K562 (cell line): Measurements from ENCODE around the gene SYT3. TPM values are rescaled to one million over a fixed set of nuclear protein-coding genes. Genes with fewer than 3 reads are reported as not detected.

Source experiments
- ATAC-seq: fragments of 200-7000 bp; cut with Tn5 transposase; 3 replicates; pipeline ENCODE4 v1.9.1; 2020; ENCODE audit warnings: moderate library complexity
- BruUV-seq: library from RNA; stranded (reverse); fragments of 400-500 nt; replicated peaks from 2 replicates; lab custom pipeline; 2021; lab: Mats Ljungman, UMichigan
- CTCF ChIA-PET: fragments of 300-600 bp; formaldehyde crosslinking; extraction: SDS; loops from one replicate; lab custom pipeline; 2021; ENCODE audit warnings: low intra/inter-chr PET ratio; lab: Yijun Ruan, JAX
- POLR2A ChIA-PET: fragments of 300-600, 350-650 bp; sonication (Branson Sonifier 250); formaldehyde crosslinking; extraction: SDS; loops from one replicate; lab custom pipeline; 2021; ENCODE audit warnings: antibody characterized with exemption, inconsistent platforms; lab: Yijun Ruan, JAX
- DNase-seq, 4 experiments: peaks; one replicate each; pipeline versions ENCODE4 v3.0.0 to v3.0.0-alpha.2; 2011 to 2018; ENCODE audit warnings: low spot score in 3 of 4, mixed read lengths in 3 of 4; ENCODE audit errors: extremely low read depth in 1 of 4
- FAIRE-seq: peaks from 2 replicates; lab custom pipeline; 2011; peaks lifted over from hg19 to GRCh38; lab: Jason Lieb, UNC
- H2AFZ ChIP-seq: 2 replicates; pipeline ENCODE4 v1.6.0; 2011; ENCODE audit warnings: low read depth, low read length, control low read depth, inconsistent platforms
- H3K27ac ChIP-seq: fragments of 200-600 bp; 3 replicates; pipeline ENCODE4 v1.8.0; 2011; ENCODE audit warnings: low read depth, mild to moderate bottlenecking, control low read depth, inconsistent platforms, low read length, moderate library complexity, mixed read lengths; ENCODE audit errors: extremely low read depth
- H3K27me3 ChIP-seq, 2 experiments: fragments of 300-600 bp in 1 of 2; 2 replicates in 1 of 2; 3 replicates in 1 of 2; pipeline versions ENCODE4 v1.6.0 to v1.8.0; 2011; ENCODE audit warnings: inconsistent platforms in 2 of 2, low read length in 2 of 2, mild to moderate bottlenecking in 1 of 2, mixed read lengths in 1 of 2, moderate library complexity in 1 of 2; ENCODE audit not compliant: control insufficient read depth in 2 of 2, insufficient read depth in 2 of 2
- H3K36me3 ChIP-seq: fragments of 300-600 bp; 3 replicates; pipeline ENCODE4 v1.8.0; 2011; ENCODE audit warnings: mild to moderate bottlenecking, low read length, inconsistent platforms; ENCODE audit not compliant: control insufficient read depth, insufficient read depth
- H3K4me1 ChIP-seq, 2 experiments: fragments of 200-600 bp in 1 of 2; replicated peaks in 1 of 2; 2 replicates in 1 of 2; 3 replicates in 1 of 2; pipeline versions ENCODE4 v1.5.1 to v1.8.0; 2011; ENCODE audit warnings: inconsistent platforms in 2 of 2, low read length in 2 of 2, mild to moderate bottlenecking in 1 of 2, mixed read lengths in 1 of 2, moderate library complexity in 1 of 2; ENCODE audit not compliant: control insufficient read depth in 2 of 2, insufficient read depth in 2 of 2
- H3K4me2 ChIP-seq: 2 replicates; pipeline ENCODE4 v1.6.1; 2011; ENCODE audit warnings: low read length, control low read depth, inconsistent platforms, mixed read lengths; ENCODE audit not compliant: insufficient read depth
- H3K4me3 ChIP-seq: fragments of 200-600 bp; sonication (generic), shearing (Covaris generic); 2 replicates; pipeline ENCODE4 v1.5.1; 2016; ENCODE audit warnings: control low read depth, inconsistent platforms
- H3K79me2 ChIP-seq: fragments of 200-600 bp; 3 replicates; pipeline ENCODE4 v1.8.0; 2011; ENCODE audit warnings: low read length, inconsistent platforms; ENCODE audit not compliant: control insufficient read depth, insufficient read depth
- H3K9ac ChIP-seq, 2 experiments: 2 replicates each; pipeline versions ENCODE4 v1.6.0 to v1.6.1; 2011; ENCODE audit warnings: low read depth in 2 of 2, low read length in 2 of 2, control low read depth in 1 of 2, inconsistent platforms in 1 of 2, mild to moderate bottlenecking in 1 of 2, mixed read lengths in 1 of 2; ENCODE audit not compliant: insufficient read depth in 1 of 2
- H3K9me1 ChIP-seq: one replicate; pipeline ENCODE4 v1.6.0; 2011; ENCODE audit warnings: inconsistent platforms, mild to moderate bottlenecking, low read length, moderate library complexity; ENCODE audit not compliant: control insufficient read depth, insufficient read depth
- H3K9me3 ChIP-seq: replicated peaks from 2 replicates; pipeline ENCODE4 v1.5.1; 2011; ENCODE audit warnings: low read depth, low read length, inconsistent platforms; ENCODE audit not compliant: control insufficient read depth, insufficient read depth
- H4K20me1 ChIP-seq: replicated peaks from 2 replicates; pipeline ENCODE4 v1.6.1; 2011; ENCODE audit warnings: low read length, inconsistent platforms, mixed read lengths; ENCODE audit not compliant: control insufficient read depth, insufficient read depth
- ARHGAP35 ChIP-seq: fragments of 450-650 bp; IDR thresholded peaks from 2 replicates; pipeline ENCODE4 v1.6.1; 2018; ENCODE audit not compliant: partially characterized antibody
- C11orf30 ChIP-seq: fragments of 450-650 bp; IDR thresholded peaks from 2 replicates; pipeline ENCODE4 v1.6.1; 2016; ENCODE audit warnings: low read depth, mild to moderate bottlenecking
- CHCHD3 ChIP-seq: fragments of 250-450 bp; sonication (Bioruptor Pico); IDR thresholded peaks from 2 replicates; pipeline ENCODE4 v2.1.2; 2022; ENCODE audit warnings: mild to moderate bottlenecking
- HMG20B ChIP-seq: fragments of 250-450 bp; sonication (Bioruptor Pico); IDR thresholded peaks from 2 replicates; pipeline ENCODE4 v1.5.0; 2021; ENCODE audit warnings: mild to moderate bottlenecking
- MAFF ChIP-seq: IDR thresholded peaks from 2 replicates; pipeline ENCODE4 v1.6.1; 2012; ENCODE audit warnings: low read length, improper control_type of control experiment
- MAFG ChIP-seq: fragments of 450-650 bp; conservative IDR thresholded peaks from 2 replicates; pipeline ENCODE4 v1.6.1; 2016; ENCODE audit warnings: missing genetic modification characterization, missing compliant biosample characterization
- MAFK ChIP-seq: IDR thresholded peaks from 2 replicates; pipeline ENCODE4 v1.6.1; 2011; ENCODE audit warnings: low read length, improper control_type of control experiment
- MCM7 ChIP-seq, 2 experiments: fragments of 450-650 bp; IDR thresholded peaks; 2 replicates each; pipeline ENCODE4 v1.6.1; 2016 to 2018
- MLLT1 ChIP-seq, 2 experiments: fragments of 450-650 bp; IDR thresholded peaks; 2 replicates each; pipeline ENCODE4 v1.6.1; 2016
- NFIC ChIP-seq: fragments of 450-650 bp; IDR thresholded peaks from 2 replicates; pipeline ENCODE4 v1.6.1; 2017; ENCODE audit warnings: mild to moderate bottlenecking, inconsistent platforms
- OTX1 ChIP-seq: fragments of 450-650 bp; formaldehyde crosslinking; IDR thresholded peaks from 2 replicates; pipeline ENCODE4 v1.4.0; 2022; ENCODE audit warnings: mild to moderate bottlenecking
- PBX2 ChIP-seq, 2 experiments: IDR thresholded peaks in 1 of 2; conservative IDR thresholded peaks in 1 of 2; 2 replicates each; pipeline ENCODE4 v1.6.1; 2016; ENCODE audit warnings: low read depth in 2 of 2, mild to moderate bottlenecking in 1 of 2, missing compliant biosample characterization in 1 of 2, missing genetic modification characterization in 1 of 2, moderate library complexity in 1 of 2
- PKNOX1 ChIP-seq: fragments of 450-650 bp; IDR thresholded peaks from 2 replicates; pipeline ENCODE4 v1.6.1; 2016
- ZNF316 ChIP-seq: fragments of 450-650 bp; IDR thresholded peaks from 2 replicates; pipeline ENCODE4 v1.6.1; 2016
- WGBS: fragments of 100-300 bp; shearing (Covaris generic); methylation state at CpG from one replicate; pipeline ENCODE4 v1.1.6; 2016; ENCODE audit warnings: low coverage, mixed read lengths; ENCODE audit not compliant: insufficient coverage; ENCODE audit errors: missing lambda C conversion rate; 5-methylcytosine and 5-hydroxymethylcytosine counted together
- in situ Hi-C: fragments of 300-500 bp; cut with MboI; formaldehyde crosslinking; loops from 4 replicates; pipeline ENCODE4 v1.15.0; 2018; ENCODE audit warnings: inconsistent platforms, mixed read lengths
- intact Hi-C: fragments of 100-400 bp; cut with micrococcal nuclease; formaldehyde crosslinking; loops from 2 replicates; pipeline ENCODE4 v1.14.2; 2022
- polyA plus RNA-seq, 8 experiments: library from polyadenylated mRNA; depleted of rRNA in 4 of 8; stranded (reverse) in 5 of 8; unstranded in 3 of 8; fragments of >200 nt; fragmentation: Nextera tagmentation in 2 of 8; fragmentation: Illumina TruSeq in 1 of 8; extraction: Ambion mirVana in 2 of 8; extraction: Trizol in 1 of 8; gene quantifications; 2 replicates each; pipeline versions ENCODE4 v1.2.1 to v1.2.3, GENCODE V29; 2011 to 2014; ENCODE audit warnings: inconsistent platforms in 1 of 8, missing spikeins in 1 of 8
- total RNA-seq, 7 experiments: library from RNA; depleted of rRNA in 6 of 7; stranded (reverse); fragments of >200 nt in 6 of 7; fragmentation: Illumina TruSeq in 2 of 7; extraction: Trizol in 2 of 7; gene quantifications; 2 replicates each; pipeline versions ENCODE4 v1.2.1 to v1.2.3, GENCODE V29; 2011 to 2021; ENCODE audit warnings: low replicate concordance in 1 of 7

SYT3 gene
- total and polyA plus RNA-seq, 9 of the 15 experiments (the other 6 are each of a cell fraction or from before 2014, with no cell fraction given) = 0.36 to 2.0 (median 0.54) TPM; not detected in 2

GRCh38 chr19:50645107-50645506 is 5.4 kb upstream of the SYT3 start:
- Histone ChIP-seq H3K4me1 (peaks cover 13 to 23% of the 10 kb centered on the region in 2 experiments; a peak in 4 of 5 replicates), H3K9me3 (no peaks in the 10 kb centered on the region), H3K4me2 (no peak overlapping the region), H3K9me1 (no peaks in the 10 kb centered on the region), H3K36me3 (no peaks in the 10 kb centered on the region), H3K27me3 (peaks cover 0 to 10% of the 10 kb centered on the region in 2 experiments; a peak in 3 of 5 replicates), H3K79me2 (no peaks in the 10 kb centered on the region), H2AFZ (no peak overlapping the region), H4K20me1 (no peaks in the 10 kb centered on the region), H3K9ac (peak overlapping the region in 1 of 2 experiments; percentile 7; a peak in 1 of 4 replicates), H3K27ac (no peak overlapping the region), H3K4me3 (no peak overlapping the region)
- in situ Hi-C loops (no loop called here), intact Hi-C loops (no loop called here)
- 2% methylated on average over 6 of the region's 6 CpGs for WGBS
- FAIRE-seq (peak; percentile 6), ATAC-seq (no peak), DNase-seq (no peak)
- ChIA-PET POLR2A (no interaction called here), CTCF (no interaction called here)
- no TSS peak for BruUV-seq
- peak; percentile 54; the same call in 1 of the 2 replicates for TF ChIP-seq OTX1 (CRISPR knock-in tag)
- peak; percentile 71 for TF ChIP-seq PKNOX1
- TF ChIP-seq MAFF = peak; percentile 31; the same call in 1 of the 2 replicates
- TF ChIP-seq MAFG = peak; percentile 79
- TF ChIP-seq CHCHD3 = no peak
- no peak for TF ChIP-seq PBX2 (CRISPR knock-in tag; IDR thresholded peaks at IDR 0.05; ENCODE audit: low read depth)
- 0 out of 2 replicates have a peak, but pooled peaks have one; percentile 33 for TF ChIP-seq PBX2 (tag; conservative IDR thresholded peaks at IDR 0.05; ENCODE audit: low read depth)
- 0 out of 4 replicates have a peak, but pooled peaks of 1 of the 2 experiments have one; percentile 69 for TF ChIP-seq MCM7 (IDR thresholded peaks at IDR 0.05)
- no peak for TF ChIP-seq HMG20B (CRISPR knock-in tag)
- peak in 1 of 2 experiments; percentile 20; a peak in 1 of 4 replicates for TF ChIP-seq MLLT1 (IDR thresholded peaks at IDR 0.05)
- peak; percentile 87 for TF ChIP-seq NFIC
- TF ChIP-seq MAFK = no peak
- peak; percentile 35 for TF ChIP-seq ARHGAP35
- TF ChIP-seq ZNF316 = peak; percentile 86
- peak; percentile 85 for TF ChIP-seq C11orf30
